ENCODE results near the gene B4GALT2. TPM values are rescaled to one million over a fixed set of nuclear protein-coding genes. Genes with fewer than 3 reads are reported as not detected.

B4GALT2 gene
- total RNA-seq, 1 donor from 2014 or later = 16.1 TPM

GRCh38 chr1:43969416-43969745, 9.6 kb upstream of the B4GALT2 start:
- intact Hi-C loops (cut with micrococcal nuclease) = loop anchor here (1.0 to 2.0 kb wide), 5 partner anchors 23 to 611 kb away; partner anchors contain the start of genes CDC20, ERI3, IPO13 and KDM4A

GRCh38 chr1:43969746-43970466, 9.1 kb upstream of the B4GALT2 start, which contains the start of gene DPH2:
TSS of gene DPH2 (plus strand) at chr1:43970010. CDS start at chr1:43970176, 166 bp downstream.
- intact Hi-C loops (cut with micrococcal nuclease) = loop anchor here (1.0 to 10.0 kb wide), 10 partner anchors 24 to 1717 kb away; partner anchors contain the start of genes ARMH1, CCDC30, CDC20 and DMAP1

DNA sequence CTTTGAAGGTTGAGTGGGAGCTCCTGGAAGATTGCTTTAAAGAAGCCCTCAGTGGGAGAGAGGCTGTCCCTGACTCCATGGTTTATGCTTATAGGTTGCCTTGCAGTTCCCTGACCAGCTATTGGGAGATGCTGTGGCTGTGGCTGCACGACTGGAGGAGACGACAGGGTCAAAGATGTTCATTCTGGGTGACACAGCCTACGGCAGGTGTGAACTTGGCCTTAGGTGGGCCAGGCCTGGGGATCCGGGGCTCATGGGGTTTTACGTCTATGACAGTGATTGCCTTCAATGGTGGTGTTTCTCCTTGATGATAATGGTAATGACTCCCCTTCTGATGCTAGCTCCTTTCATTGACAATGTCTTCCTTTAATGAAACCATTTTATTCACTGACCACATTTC, 8.5 kb upstream of the B4GALT2 start:
- intact Hi-C loops (cut with micrococcal nuclease) = loop anchor here (5.0 to 10.0 kb wide), 5 partner anchors 244 to 1717 kb away; partner anchors contain the start of genes ARMH1, CCDC30, DMAP1 and GPBP1L1

GRCh38 chr1:43970911-43971310, 8.1 kb upstream of the B4GALT2 start:
- intact Hi-C loops (cut with micrococcal nuclease) = loop anchor here (5.0 to 10.0 kb wide), 5 partner anchors 244 to 1716 kb away; partner anchors contain the start of genes ARMH1, CCDC30, DMAP1 and GPBP1L1

DNA sequence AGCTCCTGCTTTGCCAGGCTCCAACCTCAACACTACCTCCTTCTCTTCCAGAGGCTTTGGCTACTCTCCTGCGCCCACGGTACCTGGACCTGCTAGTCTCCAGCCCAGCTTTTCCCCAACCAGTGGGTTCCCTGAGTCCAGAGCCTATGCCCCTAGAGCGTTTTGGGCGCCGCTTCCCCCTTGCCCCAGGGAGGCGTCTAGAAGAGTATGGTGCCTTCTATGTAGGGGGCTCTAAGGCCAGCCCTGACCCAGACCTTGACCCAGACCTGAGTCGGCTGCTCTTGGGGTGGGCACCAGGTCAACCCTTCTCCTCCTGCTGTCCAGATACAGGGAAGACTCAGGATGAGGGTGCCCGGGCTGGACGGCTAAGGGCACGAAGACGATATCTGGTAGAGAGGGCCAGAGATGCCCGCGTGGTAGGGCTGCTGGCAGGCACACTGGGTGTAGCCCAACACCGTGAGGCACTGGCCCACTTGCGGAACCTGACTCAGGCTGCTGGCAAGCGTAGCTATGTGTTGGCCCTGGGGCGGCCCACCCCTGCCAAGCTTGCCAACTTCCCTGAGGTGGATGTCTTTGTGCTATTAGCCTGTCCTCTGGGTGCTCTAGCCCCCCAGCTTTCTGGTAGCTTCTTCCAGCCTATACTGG, 7.6 kb upstream of the B4GALT2 start:
- intact Hi-C loops (cut with micrococcal nuclease) = loop anchor here (5.0 to 10.0 kb wide), 5 partner anchors 243 to 1716 kb away; partner anchors contain the start of genes ARMH1, CCDC30, DMAP1 and GPBP1L1

- intact Hi-C loops (cut with micrococcal nuclease) = loop anchor here (1.0 to 10.0 kb wide), 13 partner anchors 17 to 1713 kb away; partner anchors contain the start of genes ARMH1, CCDC24, CCDC30 and CFAP57
Measured at GRCh38 chr1:43973981-43974442, 5.0 kb upstream of the B4GALT2 start.

DNA sequence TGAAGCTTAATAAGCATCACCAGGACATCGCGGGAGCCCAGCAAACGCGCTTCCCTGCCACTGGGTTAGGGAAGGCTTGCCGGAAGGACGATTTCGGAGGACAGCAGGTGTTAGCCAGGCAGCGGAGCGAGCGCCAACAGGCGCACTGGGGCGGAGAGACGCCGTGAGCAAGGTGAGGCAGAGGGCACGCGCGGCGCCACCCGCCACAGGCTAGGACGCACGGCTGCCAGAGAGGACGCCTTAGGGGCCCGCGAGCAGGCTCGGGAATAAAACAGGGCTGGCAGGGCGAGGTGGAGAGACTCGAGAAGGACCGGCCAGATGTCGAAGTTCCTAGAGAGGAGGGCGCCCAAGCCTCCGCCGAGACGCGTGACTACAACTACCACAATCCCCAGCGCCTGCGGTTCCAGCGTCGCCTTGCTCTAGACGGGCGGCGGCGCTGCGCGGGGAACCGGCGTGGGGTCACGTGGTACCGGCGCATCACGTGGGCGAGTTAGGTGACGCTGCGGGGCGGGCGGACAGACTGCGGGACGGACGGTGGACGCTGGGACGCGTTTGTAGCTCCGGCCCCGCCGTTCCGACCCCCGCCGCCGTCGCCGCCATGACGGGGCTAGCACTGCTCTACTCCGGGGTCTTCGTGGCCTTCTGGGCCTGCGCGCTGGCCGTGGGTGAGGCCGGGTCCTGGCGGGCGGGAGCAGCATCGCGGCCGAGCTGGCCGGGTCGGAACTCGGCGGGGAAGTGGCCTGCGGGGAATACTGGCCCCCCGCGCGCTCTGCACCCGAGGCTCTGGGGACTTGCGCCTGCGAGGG, 4.4 kb upstream of the B4GALT2 start, which contains the start of gene ATP6V0B:
ATP6V0B (plus strand) TSS at position 518 of the 806 bp plus-strand sequence; CDS start at position 599, 81 bp downstream.
- intact Hi-C loops (cut with micrococcal nuclease) = loop anchor here (1.0 to 10.0 kb wide), 13 partner anchors 17 to 1713 kb away; partner anchors contain the start of genes ARMH1, CCDC24, CCDC30 and CFAP57

DNA sequence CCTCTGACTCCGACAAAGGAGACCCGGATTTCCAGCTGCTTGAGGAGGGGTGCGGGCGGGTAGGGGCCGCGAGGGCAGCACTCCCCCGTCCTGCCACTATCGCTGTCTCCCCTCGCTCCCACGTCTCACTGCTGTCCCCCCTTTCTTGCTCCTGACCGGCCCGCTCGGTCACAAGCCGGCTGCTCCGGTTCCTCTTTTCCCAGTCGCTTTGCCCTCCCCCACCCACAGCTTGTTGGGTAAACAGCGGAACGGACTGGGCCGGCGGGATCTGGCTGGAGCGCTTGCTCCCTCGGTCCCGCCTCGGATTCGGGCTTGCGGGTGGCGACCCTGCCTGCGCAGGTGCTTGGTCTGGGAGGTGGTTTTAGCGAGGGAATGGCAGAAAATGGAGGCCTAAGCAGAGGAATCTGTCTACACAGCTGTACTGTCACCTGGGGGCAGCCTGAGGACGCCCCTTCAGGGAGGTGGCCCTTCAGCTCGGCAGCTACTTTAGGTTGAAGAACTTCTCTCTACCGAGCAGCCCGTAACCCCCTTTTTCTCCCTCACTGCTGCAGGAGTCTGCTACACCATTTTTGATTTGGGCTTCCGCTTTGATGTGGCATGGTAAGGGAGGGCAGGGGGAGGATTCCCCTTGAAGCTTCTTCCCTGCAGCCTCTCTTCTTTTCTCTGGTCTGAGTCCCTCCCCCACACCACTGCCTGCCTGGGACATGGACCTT, 3.6 kb upstream of the B4GALT2 start:
- intact Hi-C loops (cut with micrococcal nuclease) = loop anchor here (10.0 kb wide), 2 partner anchors 239 to 1609 kb away; partner anchors contain the start of genes DMAP1 and NASP

DNA sequence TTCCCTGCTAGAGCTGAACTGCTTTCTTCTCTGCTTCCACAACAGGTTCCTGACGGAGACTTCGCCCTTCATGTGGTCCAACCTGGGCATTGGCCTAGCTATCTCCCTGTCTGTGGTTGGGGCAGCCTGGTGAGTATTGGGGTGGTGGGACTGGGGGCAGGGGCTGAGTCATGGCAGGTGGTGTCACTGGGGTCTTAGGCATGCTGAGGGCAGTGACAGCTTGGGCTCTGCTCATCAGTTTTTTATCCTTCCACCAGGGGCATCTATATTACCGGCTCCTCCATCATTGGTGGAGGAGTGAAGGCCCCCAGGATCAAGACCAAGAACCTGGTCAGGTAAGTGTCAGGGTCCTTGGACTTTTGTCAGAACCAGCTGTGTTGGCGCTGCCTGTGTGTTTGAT, 3.0 kb upstream of the B4GALT2 start:
- intact Hi-C loops (cut with micrococcal nuclease) = loop anchor here (10.0 kb wide), 2 partner anchors 239 to 1609 kb away; partner anchors contain the start of genes DMAP1 and NASP

DNA sequence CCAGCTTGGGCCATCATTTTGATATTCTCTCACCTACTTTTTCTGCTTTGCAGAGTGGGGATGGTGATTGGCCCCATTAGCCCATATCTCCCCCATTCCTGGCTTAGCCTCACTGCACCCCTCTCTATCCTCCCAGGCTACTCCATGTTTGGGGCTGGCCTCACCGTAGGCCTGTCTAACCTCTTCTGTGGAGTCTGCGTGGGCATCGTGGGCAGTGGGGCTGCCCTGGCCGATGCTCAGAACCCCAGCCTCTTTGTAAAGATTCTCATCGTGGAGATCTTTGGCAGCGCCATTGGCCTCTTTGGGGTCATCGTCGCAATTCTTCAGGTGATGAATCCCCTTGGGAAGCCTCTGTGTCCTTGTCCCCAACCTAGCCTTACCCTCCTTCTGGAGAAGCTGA, 2.1 kb upstream of the B4GALT2 start:
- intact Hi-C loops (cut with micrococcal nuclease) = loop anchor here (10.0 kb wide), 2 partner anchors 238 to 1608 kb away; partner anchors contain the start of genes DMAP1 and NASP

DNA sequence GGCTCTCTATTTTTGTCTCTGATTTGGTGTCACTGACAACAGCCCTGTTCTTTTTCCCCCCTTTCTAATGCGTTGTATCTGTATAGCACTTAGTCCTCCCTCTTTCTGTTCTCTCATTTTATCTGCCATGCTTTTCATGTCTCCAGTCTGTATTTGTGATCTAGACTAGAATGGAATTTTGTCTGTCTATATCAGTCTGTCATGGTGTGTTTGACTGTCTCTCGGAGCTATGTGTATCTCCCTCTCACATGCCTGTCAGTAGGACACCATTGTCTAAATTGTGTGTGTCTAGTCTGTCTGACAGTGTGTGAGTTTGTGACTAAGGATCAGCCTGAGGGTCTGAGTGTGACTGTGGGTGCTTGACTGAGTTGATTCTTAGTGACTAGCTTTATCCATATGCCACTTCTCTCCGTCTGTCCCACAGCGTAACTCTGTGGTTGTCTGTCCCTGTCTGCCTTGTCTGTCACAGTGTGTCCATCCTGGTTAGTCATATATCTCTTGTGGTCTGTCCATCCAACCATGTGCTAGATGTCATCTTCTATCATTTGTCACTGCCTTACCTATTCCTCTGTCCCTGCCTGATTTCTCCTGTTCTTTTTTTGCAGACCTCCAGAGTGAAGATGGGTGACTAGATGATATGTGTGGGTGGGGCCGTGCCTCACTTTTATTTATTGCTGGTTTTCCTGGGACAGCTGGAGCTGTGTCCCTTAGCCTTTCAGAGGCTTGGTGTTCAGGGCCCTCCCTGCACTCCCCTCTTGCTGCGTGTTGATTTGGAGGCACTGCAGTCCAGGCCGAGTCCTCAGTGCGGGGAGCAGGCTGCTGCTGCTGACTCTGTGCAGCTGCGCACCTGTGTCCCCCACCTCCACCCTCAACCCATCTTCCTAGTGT, 1.4 kb upstream of the B4GALT2 start:
- intact Hi-C loops (cut with micrococcal nuclease) = loop anchor here (10.0 kb wide), 2 partner anchors 237 to 1607 kb away; partner anchors contain the start of genes DMAP1 and NASP

GRCh38 chr1:43978264-43978550, 803 bp upstream of the B4GALT2 start:
- intact Hi-C loops (cut with micrococcal nuclease) = loop anchor here (10.0 kb wide), 2 partner anchors 237 to 1607 kb away; partner anchors contain the start of genes DMAP1 and NASP

- intact Hi-C loops (cut with micrococcal nuclease) = loop anchor here (10.0 kb wide), 2 partner anchors 236 to 1606 kb away; partner anchors contain the start of genes DMAP1 and NASP
Measured at GRCh38 chr1:43979261-43979527, 184 bp downstream of the B4GALT2 start.

- intact Hi-C loops (cut with micrococcal nuclease) = loop anchor here (10.0 kb wide), 2 partner anchors 235 to 1605 kb away; partner anchors contain the start of genes DMAP1 and NASP
Measured at GRCh38 chr1:43979528-43980254, 681 bp downstream of the B4GALT2 start.

DNA sequence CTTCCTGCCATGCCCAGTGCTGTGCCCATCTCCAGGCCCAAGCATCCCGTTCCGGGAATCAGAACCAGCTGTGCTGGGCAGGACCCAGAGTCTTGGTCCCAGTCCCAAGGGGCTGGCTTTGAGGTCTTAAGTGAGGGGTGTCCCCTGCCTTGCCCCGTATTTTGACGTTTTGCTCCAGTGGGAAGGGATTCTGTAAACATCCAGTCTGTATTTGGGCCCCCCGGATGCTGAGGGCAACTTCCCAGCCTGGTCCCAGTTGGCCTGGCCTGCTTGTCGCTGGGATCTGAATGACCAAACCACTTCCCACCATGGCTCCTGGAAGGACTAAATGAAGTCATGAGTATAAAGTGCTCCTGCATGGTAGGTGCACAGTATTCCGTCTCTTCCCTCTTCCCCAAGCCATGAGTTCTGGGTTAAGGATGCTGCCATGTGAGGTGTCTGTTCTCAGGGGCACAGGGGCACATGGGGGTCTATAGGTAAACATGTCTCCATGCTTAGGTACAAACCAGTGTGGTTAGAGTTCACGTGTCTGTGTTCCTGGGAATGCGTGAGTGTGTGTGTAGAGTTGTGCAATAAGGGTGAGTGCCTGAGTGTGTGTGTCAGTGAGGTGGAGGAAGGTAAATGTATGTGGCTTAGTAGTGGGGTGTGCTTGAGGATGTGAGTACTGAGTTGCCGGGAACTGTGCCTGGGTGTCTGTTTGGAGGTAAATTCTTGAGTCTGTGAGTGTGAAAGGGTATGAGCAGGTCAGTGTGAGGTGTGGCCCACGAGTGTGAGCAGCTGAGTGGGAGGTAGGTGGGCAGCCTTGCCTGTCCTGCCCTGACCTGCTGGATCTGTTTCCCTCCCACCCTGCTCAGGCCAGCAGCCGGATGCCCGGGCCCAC, 1.5 kb downstream of the B4GALT2 start:
- intact Hi-C loops (cut with micrococcal nuclease) = no loop called here

- intact Hi-C loops (cut with micrococcal nuclease) = no loop called here
Measured at GRCh38 chr1:43981135-43981491, 2.1 kb downstream of the B4GALT2 start.

GRCh38 chr1:43981636-43982035, 2.6 kb downstream of the B4GALT2 start:
- intact Hi-C loops (cut with micrococcal nuclease) = no loop called here
